ENCODE data around the gene COL5A3.
"Not testable (repeated sequence)": the region's sequence is repeated elsewhere in the genome, so short reads cannot be mapped to it uniquely, and the experiment has no call there.

COL5A3 gene

GRCh38 chr19:10010247-10010691 is at the start of gene COL5A3:
Gene COL5A3, minus strand, starts transcription at chr19:10010504. Its CDS starts 119 bp downstream, at chr19:10010385.
- peak; percentile 22 for DNase-seq (ENCODE audit: low spot score)

DNA sequence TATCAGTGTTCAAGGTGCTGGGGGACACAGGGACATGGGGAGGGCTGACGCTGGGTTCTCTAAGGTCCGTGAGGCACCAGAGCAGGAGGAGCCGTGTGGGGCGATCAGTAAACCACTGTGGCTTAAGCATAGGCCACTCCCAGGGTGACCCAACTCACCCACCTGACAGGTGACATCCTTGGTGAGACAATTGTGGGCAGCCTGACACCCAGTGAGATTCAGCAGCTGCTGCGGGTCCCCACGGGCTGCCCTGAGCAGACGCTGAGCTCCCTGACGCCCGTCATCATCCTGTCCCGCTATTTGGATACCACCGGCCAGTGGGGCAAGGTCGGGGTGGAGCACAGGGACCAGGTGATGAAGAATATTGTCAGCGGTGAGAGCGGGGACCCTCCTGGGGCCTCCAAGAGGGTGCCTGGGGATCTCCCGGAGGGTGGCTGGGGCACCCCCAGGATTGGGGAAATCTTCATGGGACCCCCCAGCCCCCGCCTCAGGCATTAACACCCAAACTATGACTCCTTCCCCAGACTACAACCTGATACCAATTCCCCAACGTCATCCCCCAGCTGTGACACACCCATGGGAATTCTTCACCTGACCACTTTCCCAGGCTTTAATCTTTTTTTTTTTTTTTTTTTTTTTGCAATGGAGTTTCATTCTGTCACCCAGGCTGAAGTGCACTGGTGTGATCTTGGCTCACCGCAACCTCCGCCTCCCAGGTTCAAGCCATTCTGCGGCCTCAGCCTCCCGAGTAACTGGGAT is 42.5 kb upstream of the COL5A3 start:
- DNase-seq (ENCODE audit: low spot score): peak; percentile 87

DNA sequence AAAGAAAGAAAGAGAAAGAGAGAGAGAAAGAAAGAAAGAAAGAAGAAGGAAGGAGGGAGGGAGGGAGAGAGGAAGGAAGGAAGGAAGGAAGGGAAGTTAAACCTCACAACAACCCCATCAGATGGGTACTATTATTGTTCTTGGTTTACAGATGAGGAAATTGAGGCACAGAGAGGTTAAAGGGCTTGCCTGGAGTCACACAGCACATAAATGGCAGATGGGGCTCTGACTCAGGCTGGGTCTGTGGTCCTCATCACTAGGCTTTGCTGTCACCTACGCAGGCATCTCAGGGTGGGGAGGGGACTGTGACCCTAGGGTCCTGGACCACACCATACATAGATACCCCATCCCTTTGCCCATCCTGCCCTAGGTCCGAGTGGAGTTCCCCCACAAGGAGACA is 39.3 kb upstream of the COL5A3 start:
- DNase-seq (ENCODE audit: low spot score): no peak

GRCh38 chr19:10045371-10045770 is 35.1 kb upstream of the COL5A3 start:
- peak; percentile 35 for DNase-seq (ENCODE audit: low spot score)

GRCh38 chr19:10044390-10044789 is 34.1 kb upstream of the COL5A3 start:
- peak; percentile 58 for DNase-seq (ENCODE audit: low spot score)

DNA sequence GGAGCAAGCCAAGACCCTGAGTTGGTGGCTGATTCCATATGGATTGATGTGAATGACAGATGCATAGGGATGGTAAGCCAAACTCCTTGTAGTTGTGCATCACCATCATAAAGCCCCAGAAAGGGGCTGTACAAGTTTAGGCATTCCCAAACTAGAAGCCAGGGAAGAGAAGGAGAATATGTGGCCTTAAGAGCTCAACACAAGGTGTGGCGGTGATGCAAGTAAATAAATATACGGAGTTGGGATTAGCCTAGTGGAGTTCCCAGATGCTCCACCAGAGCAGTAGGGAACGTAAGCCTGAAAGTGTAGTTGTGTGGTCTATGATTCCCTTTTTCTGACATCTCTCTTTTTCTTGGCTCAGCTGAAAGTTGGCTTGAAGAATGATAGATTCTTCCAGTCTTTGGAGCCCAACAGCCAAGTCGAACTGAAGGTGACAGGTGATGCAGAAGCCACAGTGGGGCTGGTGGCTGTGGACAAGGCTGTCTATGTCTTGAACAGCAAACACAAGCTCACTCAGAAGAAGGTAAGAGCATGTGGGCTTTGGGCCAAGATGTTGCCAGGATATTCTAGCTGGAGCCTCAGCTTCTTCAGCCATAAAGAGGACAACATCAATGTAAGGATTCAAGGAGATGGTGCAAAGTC is 33.1 kb upstream of the COL5A3 start:
- no peak for DNase-seq (ENCODE audit: low spot score)

- DNase-seq (ENCODE audit: low spot score): no peak
Measured at GRCh38 chr19:10037809-10038208, 27.5 kb upstream of the COL5A3 start.

- DNase-seq (ENCODE audit: low spot score): no peak
Measured at GRCh38 chr19:10037367-10037766, 27.1 kb upstream of the COL5A3 start.

DNA sequence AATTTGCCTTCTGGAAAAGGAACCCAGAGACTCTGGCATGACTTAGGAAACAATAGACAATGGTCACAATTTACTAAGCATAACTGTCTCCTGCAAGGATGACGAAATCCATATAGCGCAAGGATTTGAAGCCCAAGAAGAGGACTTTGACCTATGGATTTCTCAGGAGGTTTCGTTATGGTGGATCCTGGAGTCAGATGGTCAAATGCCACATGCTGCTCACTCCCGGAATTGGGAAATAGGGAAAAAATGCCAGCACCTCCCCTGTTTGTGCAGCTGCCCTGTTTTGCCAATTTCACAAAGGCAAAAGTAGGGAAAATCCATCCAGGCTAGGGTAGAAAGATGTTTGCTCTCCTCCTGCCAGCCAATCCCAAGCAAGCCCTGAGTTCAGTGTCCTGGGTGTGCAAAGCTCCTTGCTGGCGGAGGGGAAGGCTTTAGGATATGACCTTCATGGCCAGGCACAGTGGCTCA is 26.3 kb upstream of the COL5A3 start:
- no peak for DNase-seq (ENCODE audit: low spot score)

GRCh38 chr19:10033614-10034013 is 23.3 kb upstream of the COL5A3 start:
- no peak for DNase-seq (ENCODE audit: low spot score)

DNA sequence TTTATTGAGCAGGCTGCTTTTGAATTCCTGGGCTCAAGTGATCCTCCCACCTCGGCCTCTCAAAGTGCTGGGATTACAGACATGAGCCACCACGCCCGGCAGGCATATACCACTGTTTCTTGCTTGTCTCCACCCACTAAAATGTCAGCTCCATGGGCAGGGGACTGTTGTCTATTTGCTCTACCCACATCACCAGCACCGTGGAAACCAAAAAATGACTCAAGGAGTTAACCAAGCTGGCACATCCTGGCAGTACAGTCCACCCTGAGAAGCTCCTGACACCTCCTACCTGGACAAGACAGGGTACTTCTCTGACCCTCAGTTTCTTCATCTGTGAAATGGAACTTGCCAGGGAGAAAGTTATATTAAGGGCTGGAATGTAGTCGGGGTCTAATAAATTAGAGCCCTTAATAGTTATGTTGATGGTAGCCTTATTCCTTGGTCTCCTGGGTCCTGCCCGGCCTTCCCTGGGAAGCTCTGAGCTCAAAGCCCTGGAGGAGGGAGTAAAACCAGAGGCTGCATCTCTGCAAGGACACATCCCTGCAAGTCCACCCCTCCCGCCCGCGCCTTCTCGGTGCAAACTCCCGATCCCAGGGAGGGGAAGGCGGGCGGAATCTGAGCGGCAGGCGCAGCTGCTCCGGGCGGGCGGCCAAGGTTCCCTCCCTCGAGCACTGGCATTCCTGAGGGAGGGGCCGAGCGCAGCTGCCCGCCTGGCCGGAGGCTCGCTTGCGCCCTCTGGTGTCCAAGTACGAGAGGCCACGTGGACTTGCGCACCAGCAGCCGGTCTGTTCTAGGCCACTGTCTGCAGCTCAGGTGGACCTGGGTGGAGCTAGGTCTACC is 17.1 kb upstream of the COL5A3 start:
- peak; percentile 90 for DNase-seq (ENCODE audit: low spot score)

- DNase-seq (ENCODE audit: low spot score): no peak
Measured at GRCh38 chr19:10026744-10027143, 16.4 kb upstream of the COL5A3 start.

DNA sequence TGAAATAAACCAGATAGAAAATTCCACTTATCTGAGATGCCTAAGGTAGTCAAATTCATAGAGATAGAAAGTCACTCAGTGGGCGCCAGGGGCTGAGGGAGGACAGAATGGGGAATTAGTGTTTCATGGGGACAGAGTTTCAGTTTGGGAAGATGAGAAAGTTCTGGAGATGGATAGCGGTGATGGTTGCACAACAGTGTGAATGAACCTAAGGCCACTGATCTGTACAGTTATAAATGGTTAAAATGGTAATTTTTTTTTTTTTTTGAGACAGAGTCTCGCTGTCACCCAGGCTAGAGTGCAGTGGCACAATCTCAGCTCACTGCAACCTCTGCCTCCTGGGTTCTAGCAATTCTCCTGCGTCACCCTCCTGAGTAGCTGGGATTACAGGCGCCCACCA is 12.8 kb upstream of the COL5A3 start:
- DNase-seq (ENCODE audit: low spot score): not testable (repeated sequence)

GRCh38 chr19:10021863-10022262 is 11.6 kb upstream of the COL5A3 start:
- no peak for DNase-seq (ENCODE audit: low spot score)

- DNase-seq (ENCODE audit: low spot score): no peak
Measured at GRCh38 chr19:10021446-10021845, 11.1 kb upstream of the COL5A3 start.

GRCh38 chr19:10020851-10021250 is 10.5 kb upstream of the COL5A3 start:
- no peak for DNase-seq (ENCODE audit: low spot score)

DNA sequence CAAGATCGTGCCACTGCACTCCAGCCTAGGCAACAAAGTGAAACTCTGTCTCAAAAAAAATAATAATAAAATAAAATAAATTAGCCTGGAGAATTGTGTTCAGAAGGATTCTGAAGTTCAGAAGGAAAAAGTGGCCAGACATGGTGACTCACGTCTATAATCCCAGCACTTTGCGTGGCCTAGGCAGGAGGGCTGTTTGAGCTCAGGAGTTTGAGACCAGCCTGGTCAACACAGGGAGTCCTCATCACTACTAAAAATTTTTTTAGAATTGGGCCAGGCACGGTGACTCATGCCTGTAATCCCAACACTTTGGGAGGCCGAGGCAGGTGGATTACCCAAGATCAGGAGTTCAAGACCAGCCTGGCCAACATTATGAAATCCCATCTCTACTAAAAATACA is 8.9 kb upstream of the COL5A3 start:
- no peak for DNase-seq (ENCODE audit: low spot score)

DNA sequence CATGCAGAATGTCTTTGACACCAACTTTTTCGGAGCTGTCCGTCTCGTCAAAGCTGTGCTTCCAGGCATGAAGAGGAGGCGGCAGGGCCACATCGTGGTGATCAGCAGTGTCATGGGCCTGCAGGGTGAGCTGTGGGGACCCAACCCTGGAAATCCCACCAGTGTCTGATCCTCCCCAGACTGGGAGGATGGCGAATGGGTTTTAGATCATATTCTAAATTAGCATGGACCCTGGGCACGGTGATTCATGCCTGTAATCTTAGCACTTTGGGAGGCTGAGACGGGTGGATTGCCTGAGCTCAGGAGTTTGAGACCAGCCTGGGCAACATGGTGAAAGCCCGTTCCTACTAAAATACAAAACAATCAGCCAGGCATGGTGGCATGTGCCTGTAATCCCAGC is 8.5 kb upstream of the COL5A3 start:
- DNase-seq (ENCODE audit: low spot score): no peak

GRCh38 chr19:10018263-10018662 is 8.0 kb upstream of the COL5A3 start:
- no peak for DNase-seq (ENCODE audit: low spot score)

GRCh38 chr19:10013834-10014618 is 3.7 kb upstream of the COL5A3 start:
- DNase-seq (ENCODE audit: low spot score): no peak

- no peak for DNase-seq (ENCODE audit: low spot score)
Measured at GRCh38 chr19:10013316-10013715, 3.0 kb upstream of the COL5A3 start, which contains the start of gene RDH8. Gene RDH8, plus strand, starts transcription at chr19:10013483. Its CDS starts 15 bp downstream, at chr19:10013498.

GRCh38 chr19:10011974-10012373 is 1.7 kb upstream of the COL5A3 start:
- DNase-seq (ENCODE audit: low spot score): no peak

Measured in SW480 (cell line).